SJCRH30 (cell line): ENCODE results near the gene AKAIN1. TPM values are rescaled to one million over a fixed set of nuclear protein-coding genes. Genes with fewer than 3 reads are reported as not detected.

Source experiments
- DNase-seq, 2 experiments: peaks; one replicate each; pipeline ENCODE4 v3.0.0-alpha.2; 2015 to 2020
- H3K27ac ChIP-seq: fragments of 250-450 bp; sonication (Bioruptor Pico); 2 replicates; pipeline ENCODE4 v1.5.1; 2020; ENCODE audit warnings: mild to moderate bottlenecking, moderate library complexity
- H3K27me3 ChIP-seq: fragments of 250-450 bp; sonication (Bioruptor Pico); 2 replicates; pipeline ENCODE4 v1.5.1; 2020; ENCODE audit warnings: mild to moderate bottlenecking, moderate library complexity
- H3K36me3 ChIP-seq: fragments of 250-450 bp; sonication (Bioruptor Pico); 2 replicates; pipeline ENCODE4 v1.5.1; 2020; ENCODE audit warnings: mild to moderate bottlenecking, moderate library complexity
- H3K4me1 ChIP-seq: fragments of 250-450 bp; sonication (Bioruptor Pico); 2 replicates; pipeline ENCODE4 v1.5.1; 2020; ENCODE audit warnings: mild to moderate bottlenecking, moderate library complexity
- H3K4me3 ChIP-seq: fragments of 250-450 bp; sonication (Bioruptor Pico); 2 replicates; pipeline ENCODE4 v1.5.1; 2020; ENCODE audit warnings: mild to moderate bottlenecking, moderate library complexity
- H3K9me3 ChIP-seq: fragments of 250-450 bp; sonication (Bioruptor Pico); replicated peaks from 2 replicates; pipeline ENCODE4 v1.5.1; 2020; ENCODE audit warnings: mild to moderate bottlenecking, moderate library complexity
- total RNA-seq: library from RNA; depleted of rRNA; stranded (reverse); fragments of >200 nt; shearing (Covaris generic); gene quantifications from 2 replicates; pipeline ENCODE4 v1.2.3, GENCODE V29; 2014

AKAIN1 gene
- total RNA-seq, 1 experiment from 2014 or later, result not detected

GRCh38 chr18:5175378-5175777 is 21.7 kb downstream of the AKAIN1 start:
- Histone ChIP-seq H3K27me3 (no peaks in the 10 kb centered on the region), H3K4me1 (no peaks in the 10 kb centered on the region), H3K9me3 (no peaks in the 10 kb centered on the region), H3K36me3 (no peaks in the 10 kb centered on the region), H3K4me3 (no peak overlapping the region), H3K27ac (no peak overlapping the region)
- no peak for DNase-seq

- Histone ChIP-seq H3K4me3 (no peak overlapping the region), H3K36me3 (no peaks in the 10 kb centered on the region), H3K4me1 (no peaks in the 10 kb centered on the region), H3K27me3 (no peaks in the 10 kb centered on the region), H3K27ac (no peak overlapping the region), H3K9me3 (no peaks in the 10 kb centered on the region)
- DNase-seq, result no peak
Measured at GRCh38 chr18:5173646-5174045, 23.4 kb downstream of the AKAIN1 start.

GRCh38 chr18:5173236-5173635 is 23.8 kb downstream of the AKAIN1 start:
- no peak overlapping the region for H3K4me3 ChIP-seq
- H3K36me3 ChIP-seq, result no peaks in the 10 kb centered on the region
- no peak overlapping the region for H3K27ac ChIP-seq
- H3K9me3 ChIP-seq, result no peaks in the 10 kb centered on the region
- no peak for DNase-seq
- H3K27me3 ChIP-seq, result no peaks in the 10 kb centered on the region
- H3K4me1 ChIP-seq, result no peaks in the 10 kb centered on the region

GRCh38 chr18:5167831-5168230 is 29.2 kb downstream of the AKAIN1 start:
- no peak for DNase-seq
- no peaks in the 10 kb centered on the region for H3K4me1 ChIP-seq
- no peaks in the 10 kb centered on the region for H3K27me3 ChIP-seq
- no peaks in the 10 kb centered on the region for H3K36me3 ChIP-seq
- H3K9me3 ChIP-seq, result no peaks in the 10 kb centered on the region
- no peak overlapping the region for H3K4me3 ChIP-seq
- no peak overlapping the region for H3K27ac ChIP-seq

- H3K36me3 ChIP-seq, result no peaks in the 10 kb centered on the region
- H3K27me3 ChIP-seq, result no peaks in the 10 kb centered on the region
- no peak overlapping the region for H3K4me3 ChIP-seq
- no peak for DNase-seq
- no peaks in the 10 kb centered on the region for H3K9me3 ChIP-seq
- H3K4me1 ChIP-seq, result no peaks in the 10 kb centered on the region
- H3K27ac ChIP-seq, result no peak overlapping the region
Measured at GRCh38 chr18:5166606-5167280, 30.3 kb downstream of the AKAIN1 start.

- DNase-seq, result no peak
- Histone ChIP-seq H3K4me3 (no peak overlapping the region), H3K9me3 (no peaks in the 10 kb centered on the region), H3K36me3 (no peaks in the 10 kb centered on the region), H3K27me3 (no peaks in the 10 kb centered on the region), H3K4me1 (no peaks in the 10 kb centered on the region), H3K27ac (no peak overlapping the region)
Measured at GRCh38 chr18:5164903-5165302, 32.2 kb downstream of the AKAIN1 start.

GRCh38 chr18:5162111-5162510 is 34.9 kb downstream of the AKAIN1 start:
- DNase-seq, result no peak
- Histone ChIP-seq H3K4me3 (no peak overlapping the region), H3K27ac (no peak overlapping the region), H3K4me1 (no peaks in the 10 kb centered on the region), H3K27me3 (no peaks in the 10 kb centered on the region), H3K9me3 (no peaks in the 10 kb centered on the region), H3K36me3 (no peaks in the 10 kb centered on the region)

- DNase-seq, result no peak
- H3K9me3 ChIP-seq, result no peaks in the 10 kb centered on the region
- no peaks in the 10 kb centered on the region for H3K4me1 ChIP-seq
- H3K4me3 ChIP-seq, result no peak overlapping the region
- H3K27me3 ChIP-seq, result no peaks in the 10 kb centered on the region
- no peaks in the 10 kb centered on the region for H3K36me3 ChIP-seq
- no peak overlapping the region for H3K27ac ChIP-seq
Measured at GRCh38 chr18:5159080-5159479, 38.0 kb downstream of the AKAIN1 start.

GRCh38 chr18:5158587-5158986 is 38.5 kb downstream of the AKAIN1 start:
- H3K27ac ChIP-seq, result no peak overlapping the region
- DNase-seq, result no peak
- H3K36me3 ChIP-seq, result no peaks in the 10 kb centered on the region
- no peaks in the 10 kb centered on the region for H3K9me3 ChIP-seq
- no peaks in the 10 kb centered on the region for H3K27me3 ChIP-seq
- H3K4me1 ChIP-seq, result no peaks in the 10 kb centered on the region
- H3K4me3 ChIP-seq, result no peak overlapping the region

GRCh38 chr18:5158172-5158571 is 38.9 kb downstream of the AKAIN1 start:
- Histone ChIP-seq H3K27ac (no peak overlapping the region), H3K27me3 (no peaks in the 10 kb centered on the region), H3K36me3 (no peaks in the 10 kb centered on the region), H3K4me1 (no peaks in the 10 kb centered on the region), H3K9me3 (no peaks in the 10 kb centered on the region), H3K4me3 (no peak overlapping the region)
- no peak for DNase-seq

- no peak for DNase-seq
- no peaks in the 10 kb centered on the region for H3K9me3 ChIP-seq
- no peak overlapping the region for H3K27ac ChIP-seq
- no peaks in the 10 kb centered on the region for H3K27me3 ChIP-seq
- H3K4me3 ChIP-seq, result no peak overlapping the region
- H3K36me3 ChIP-seq, result no peaks in the 10 kb centered on the region
- no peaks in the 10 kb centered on the region for H3K4me1 ChIP-seq
Measured at GRCh38 chr18:5155907-5156287, 41.2 kb downstream of the AKAIN1 start.

- DNase-seq, result no peak
Measured at GRCh38 chr18:5155218-5155906, 41.7 kb downstream of the AKAIN1 start.

GRCh38 chr18:5152343-5153020 is 44.6 kb downstream of the AKAIN1 start:
- Histone ChIP-seq H3K9me3 (no peaks in the 10 kb centered on the region), H3K36me3 (no peaks in the 10 kb centered on the region), H3K27me3 (no peaks in the 10 kb centered on the region), H3K27ac (no peak overlapping the region), H3K4me3 (no peak overlapping the region), H3K4me1 (peaks cover 3% of the 10 kb centered on the region; the same call in 1 of the 2 replicates)
- DNase-seq, result no peak

More at GRCh38 chr18:5155218-5155906, 41.7 kb downstream of the AKAIN1 start:
- Histone ChIP-seq H3K4me3 (no peak overlapping the region), H3K27ac (no peak overlapping the region), H3K9me3 (no peaks in the 10 kb centered on the region), H3K36me3 (no peaks in the 10 kb centered on the region), H3K4me1 (no peaks in the 10 kb centered on the region), H3K27me3 (no peaks in the 10 kb centered on the region)

GRCh38 chr18:5150894-5151293 is 46.2 kb downstream of the AKAIN1 start:
- no peak overlapping the region for H3K4me3 ChIP-seq
- no peak overlapping the region for H3K27ac ChIP-seq
- H3K27me3 ChIP-seq, result no peaks in the 10 kb centered on the region
- H3K36me3 ChIP-seq, result no peaks in the 10 kb centered on the region
- H3K9me3 ChIP-seq, result no peaks in the 10 kb centered on the region
- peaks cover 3% of the 10 kb centered on the region; the same call in 1 of the 2 replicates for H3K4me1 ChIP-seq
- DNase-seq, result no peak

GRCh38 chr18:5146093-5146492 is 51.0 kb downstream of the AKAIN1 start:
- DNase-seq, result no peak
- H3K4me1 ChIP-seq, result peaks cover 14% of the 10 kb centered on the region
- H3K27ac ChIP-seq, result no peak overlapping the region
- H3K4me3 ChIP-seq, result no peak overlapping the region
- no peaks in the 10 kb centered on the region for H3K36me3 ChIP-seq
- no peaks in the 10 kb centered on the region for H3K27me3 ChIP-seq
- H3K9me3 ChIP-seq, result no peaks in the 10 kb centered on the region
